Measurements from ENCODE around the gene POLG2. TPM values are rescaled to one million over a fixed set of nuclear protein-coding genes. Genes with fewer than 3 reads are reported as not detected.

POLG2 gene
- total and polyA plus RNA-seq, 2 of the 8 experiments (the other 6 are each of a cell fraction or from before 2014, with no cell fraction given) = 9.7 to 34.3 TPM

DNA sequence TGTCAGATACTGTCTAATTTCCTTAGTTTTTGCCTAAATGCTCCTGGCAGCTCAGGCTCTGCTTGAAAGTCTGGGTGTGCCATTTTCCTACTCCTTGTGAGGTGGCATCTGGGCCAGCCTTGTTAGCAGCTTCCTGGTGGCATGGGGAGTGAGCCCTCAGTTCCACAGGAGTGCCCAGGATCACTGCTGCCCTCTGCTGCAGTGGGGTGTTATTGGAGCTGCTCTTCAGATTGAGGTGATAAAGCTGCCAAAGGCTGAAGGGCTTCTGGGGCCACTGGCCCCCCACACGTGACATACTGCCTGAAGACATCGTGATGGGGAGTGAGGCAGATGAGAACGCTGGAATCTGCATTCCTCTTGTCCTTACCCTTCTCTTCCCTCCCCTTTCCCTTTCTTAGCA, 37.3 kb upstream of the POLG2 start:
- H3K27me3 ChIP-seq (replicated peaks in 1 of 4; ENCODE audit: control insufficient read depth in 3 of 4, extremely low read depth in 1 of 4, insufficient read depth in 3 of 4, low read length in 3 of 4) = no peaks in the 10 kb centered on the region
- H3K27ac ChIP-seq (ENCODE audit: low read depth, low read length) = no peak overlapping the region
- H4K20me1 ChIP-seq (replicated peaks in 1 of 2; ENCODE audit: control insufficient read depth in 1 of 2, insufficient read depth in 2 of 2, low read length in 2 of 2) = no peaks in the 10 kb centered on the region
- H2BK20ac ChIP-seq (ENCODE audit: low read length) = no peak overlapping the region
- no peaks in the 10 kb centered on the region for H3K79me1 ChIP-seq (ENCODE audit: low read depth, low read length)
- 97% methylated on average over 3 of the region's 3 CpGs; no CpG with 5 or more reads in 1 of the 2 experiments for WGBS, 2 experiments (ENCODE audit: extremely low coverage in 1 of 2, insufficient coverage in 1 of 2, insufficient read length in 1 of 2, insufficient replicate concordance in 2 of 2, low coverage in 1 of 2, low lambda C conversion rate in 2 of 2, missing lambda C conversion rate in 1 of 2)
- no peak overlapping the region for H3K23ac ChIP-seq (ENCODE audit: insufficient read length)
- no peak overlapping the region for H3K14ac ChIP-seq (ENCODE audit: insufficient read length)
- DNase-seq (ENCODE audit: low read depth in 1 of 2, low spot score in 2 of 2) (no peak), FAIRE-seq (no peak)
- no peak overlapping the region for H3K56ac ChIP-seq (replicated peaks; ENCODE audit: insufficient read length, low read depth, low read length)
- no peak overlapping the region for H3K4ac ChIP-seq (replicated peaks; ENCODE audit: insufficient read length, low read depth, low read length)
- no peak overlapping the region for H4K91ac ChIP-seq (replicated peaks; ENCODE audit: insufficient read length, low read length)
- no peak overlapping the region for H3K4me3 ChIP-seq (ENCODE audit: extremely low read depth in 1 of 4, insufficient read depth in 2 of 4, low read depth in 3 of 4, low read length in 4 of 4)
- no peak overlapping the region for H2BK120ac ChIP-seq (replicated peaks; ENCODE audit: low read depth, low read length)
- no peak overlapping the region for H3K4me2 ChIP-seq (ENCODE audit: insufficient read depth in 1 of 2, low read depth in 2 of 2, low read length in 2 of 2)
- H3K79me2 ChIP-seq (ENCODE audit: control insufficient read depth in 1 of 2, insufficient read depth in 2 of 2, low read length in 2 of 2) = no peaks in the 10 kb centered on the region
- H3K9ac ChIP-seq (replicated peaks in 1 of 4; ENCODE audit: extremely low read depth in 1 of 4, low read depth in 3 of 4, low read length in 3 of 4) = no peak overlapping the region
- H3K23me2 ChIP-seq (ENCODE audit: low read depth, low read length) = no peaks in the 10 kb centered on the region
- CTCF ChIA-PET (ENCODE audit: partially characterized antibody) = interaction anchor here (0.7 to 2.4 kb wide), 6 partner anchors 9 to 115 kb away, joined by 3 to 13 read pairs (median 3); no protein-coding TSS in a partner anchor
- H3K4me1 ChIP-seq (replicated peaks in 1 of 4; ENCODE audit: control insufficient read depth in 3 of 4, insufficient read depth in 4 of 4, low read length in 3 of 4) = no peaks in the 10 kb centered on the region
- no peak overlapping the region for H2BK5ac ChIP-seq (ENCODE audit: low read depth, low read length)
- no peak overlapping the region for H2BK12ac ChIP-seq (ENCODE audit: low read depth, low read length)
- peaks cover 44 to 90% (median 71%) of the 10 kb centered on the region in 4 experiments for H3K36me3 ChIP-seq (ENCODE audit: control insufficient read depth in 2 of 4, insufficient read depth in 4 of 4, low read length in 3 of 4)
- H2AK5ac ChIP-seq (ENCODE audit: low read depth, low read length) = no peak overlapping the region
- H4K8ac ChIP-seq (ENCODE audit: extremely low read depth, insufficient read depth, low read length) = no peak overlapping the region
- POLR2A ChIA-PET (ENCODE audit: partially characterized antibody) = interaction anchor here (0.6 to 7.5 kb wide), 6 partner anchors 9 to 60 kb away, joined by 3 to 56 read pairs (median 8); partner anchors contain the start of genes CEP95, DDX5 and POLG2
- no peak overlapping the region for H2BK15ac ChIP-seq (ENCODE audit: low read length)
- no peak overlapping the region for H2AFZ ChIP-seq (ENCODE audit: low read length)
- no peak overlapping the region for H3K18ac ChIP-seq (ENCODE audit: extremely low read depth, low read length)
- H3K9me3 ChIP-seq (ENCODE audit: insufficient read depth in 2 of 2, low read depth in 1 of 2, low read length in 1 of 2) = no peaks in the 10 kb centered on the region
- H4K5ac ChIP-seq (ENCODE audit: insufficient read length, low read depth, low read length) = no peak overlapping the region
- TF ChIP-seq RAD21 (IDR thresholded peaks at IDR 0.05 in 1 of 2, conservative IDR thresholded peaks at IDR 0.05 in 1 of 2; ENCODE audit: low read depth in 2 of 2, low read length in 2 of 2) (0 out of 4 replicates have a peak, but pooled peaks of 1 of the 2 experiments have one; percentile 1), CTCF (IDR thresholded peaks at IDR 0.05; ENCODE audit: control extremely low read depth in 1 of 3, insufficient read depth in 1 of 3, low read depth in 1 of 3, low read length in 3 of 3) (peak in 2 of 3 experiments; percentile 10 to 12; a peak in 2 of 4 replicates)
- TF ChIP-seq, protein P1, sequence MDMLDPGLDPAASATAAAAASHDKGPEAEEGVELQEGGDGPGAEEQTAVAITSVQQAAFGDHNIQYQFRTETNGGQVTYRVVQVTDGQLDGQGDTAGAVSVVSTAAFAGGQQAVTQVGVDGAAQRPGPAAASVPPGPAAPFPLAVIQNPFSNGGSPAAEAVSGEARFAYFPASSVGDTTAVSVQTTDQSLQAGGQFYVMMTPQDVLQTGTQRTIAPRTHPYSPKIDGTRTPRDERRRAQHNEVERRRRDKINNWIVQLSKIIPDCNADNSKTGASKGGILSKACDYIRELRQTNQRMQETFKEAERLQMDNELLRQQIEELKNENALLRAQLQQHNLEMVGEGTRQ (IDR thresholded peaks at IDR 0.05; ENCODE audit: low read length) = no peak
